Gastrocnemius medialis (tissue), 4 donors: ENCODE measurements around the gene GAL3ST3. TPM values are rescaled to one million over a fixed set of nuclear protein-coding genes. Genes with fewer than 3 reads are reported as not detected.

Experiments used
- ATAC-seq, 2 donors: fragments of 150-250 bp; one replicate each; pipeline ENCODE4 v1.9.1; 2016
- DNase-seq, 2 donors: peaks; one replicate each; pipeline ENCODE4 v3.0.0-alpha.2; 2019
- H3K27ac ChIP-seq, 4 donors: fragments of 200-600 bp; sonication (generic); 1 replicate in 1 of 4; 2 replicates in 3 of 4; pipeline ENCODE4 v1.5.1; 2016 to 2018; ENCODE audit warnings: mild to moderate bottlenecking in 2 of 4, moderate library complexity in 1 of 4
- H3K27me3 ChIP-seq, 3 donors: fragments of 200-600 bp; sonication (generic) in 2 of 3; 1 replicate in 1 of 3; 2 replicates in 2 of 3; pipeline versions ENCODE4 v1.5.1 to v1.6.0; 2016 to 2019; ENCODE audit warnings: mild to moderate bottlenecking in 1 of 3, moderate library complexity in 1 of 3
- H3K36me3 ChIP-seq, 2 donors: fragments of 200-600 bp; sonication (generic) in 1 of 2; one replicate each; pipeline ENCODE4 v1.5.1; 2017 to 2018
- H3K4me1 ChIP-seq, 2 donors: fragments of 200-600 bp; sonication (generic) in 1 of 2; one replicate each; pipeline ENCODE4 v1.5.1; 2016 to 2017; ENCODE audit warnings: mild to moderate bottlenecking in 2 of 2
- H3K4me3 ChIP-seq, 4 donors: fragments of 200-600 bp; sonication (generic) in 3 of 4; 1 replicate in 1 of 4; 2 replicates in 3 of 4; pipeline ENCODE4 v1.5.1; 2016 to 2019; ENCODE audit warnings: mild to moderate bottlenecking in 2 of 4
- H3K9me3 ChIP-seq, 3 donors: fragments of 200-600 bp; sonication (generic) in 2 of 3; 1 replicate in 1 of 3; 2 replicates in 2 of 3; pipeline ENCODE4 v1.5.1; 2016 to 2019
- POLR2A ChIP-seq, 2 donors: fragments of 450-650 bp; IDR thresholded peaks; one replicate each; pipeline ENCODE4 v1.6.1; 2017; ENCODE audit warnings: antibody characterized with exemption in 2 of 2, mild to moderate bottlenecking in 2 of 2, moderate library complexity in 2 of 2
- in situ Hi-C, 4 donors: fragments of 200-750 bp; cut with MboI; loops; one replicate each; pipeline versions ENCODE4 v1.15.0 to v1.8.0; 2017; ENCODE audit warnings: low sequenced_read_pairs in 4 of 4
- intact Hi-C: fragments of 100-400 bp; cut with DNase I; formaldehyde crosslinking; loops from one replicate; pipeline ENCODE4 v1.15.1; 2023; ENCODE audit warnings: low total_unique reads
- total RNA-seq, 4 donors: library from RNA; depleted of rRNA; stranded (reverse); fragments of >200 nt; gene quantifications; one replicate each; pipeline versions ENCODE4 v1.1.0 to v1.2.3, GENCODE V29; 2016
- TF ChIP-seq, protein P1 (sequence below), 5 experiments: fragments of 450-650 bp in 3 of 5; fragments of 200-600 bp in 2 of 5; sonication (generic) in 2 of 5; IDR thresholded peaks in 4 of 5; conservative IDR thresholded peaks in 1 of 5; 1 replicate in 4 of 5; 2 replicates in 1 of 5; pipeline ENCODE4 v1.5.1; 2016 to 2019; ENCODE audit warnings: antibody characterized with exemption in 5 of 5, mild to moderate bottlenecking in 3 of 5, moderate library complexity in 3 of 5

Gene GAL3ST3
- total RNA-seq, 4 donors from 2014 or later, result 0.12 TPM; not detected in 3

DNA sequence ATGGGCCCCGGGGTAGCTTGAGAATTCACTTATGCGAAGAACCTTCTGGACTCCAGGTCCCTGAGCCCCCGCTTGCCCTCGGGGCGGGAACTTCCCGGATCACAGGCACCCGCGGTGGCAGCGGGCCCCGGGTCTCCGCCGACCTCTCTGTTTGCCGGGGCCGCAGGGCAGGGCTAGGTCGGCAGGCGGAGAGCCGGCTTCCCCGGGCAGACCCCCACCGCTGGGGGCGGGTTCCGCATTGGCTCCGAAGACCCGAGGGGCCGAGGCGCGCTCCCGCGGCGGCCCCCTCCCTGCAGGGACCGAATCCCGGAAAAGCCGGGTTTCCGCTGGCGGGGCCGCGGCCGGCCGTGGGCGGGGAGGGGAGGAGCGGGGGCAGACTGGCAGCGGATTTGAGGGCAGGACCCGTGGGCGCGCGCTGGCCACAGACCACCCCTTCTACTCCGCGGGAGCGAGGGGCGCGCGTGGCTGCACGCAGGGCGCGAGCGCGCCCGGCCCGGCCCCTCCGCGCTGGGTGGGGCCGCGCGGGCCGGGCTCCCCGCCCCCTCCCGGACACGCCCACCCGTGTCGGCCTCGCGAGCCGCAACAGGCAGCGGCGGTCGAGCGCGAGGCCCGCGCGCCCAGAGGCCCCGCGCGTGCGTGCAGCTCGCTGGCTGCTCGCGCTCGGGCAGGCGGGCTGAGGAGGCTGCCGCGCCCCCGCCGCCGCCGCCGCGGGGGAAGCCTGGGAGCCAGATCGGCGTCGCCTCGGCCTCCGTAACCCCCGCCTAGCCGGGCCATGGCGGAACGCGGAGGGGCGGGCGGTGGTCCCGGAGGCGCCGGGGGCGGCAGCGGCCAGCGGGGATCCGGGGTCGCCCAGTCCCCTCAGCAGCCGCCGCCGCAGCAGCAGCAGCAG, 21.0 kb upstream of the GAL3ST3 start, which contains the start of gene PACS1:
PACS1 (plus strand) TSS at position 558 of the 889 bp plus-strand sequence; CDS start at position 773, 215 bp downstream.
- peak; percentile 51 to 66 for TF ChIP-seq POLR2A (IDR thresholded peaks at IDR 0.05)
- TF ChIP-seq, protein P1, sequence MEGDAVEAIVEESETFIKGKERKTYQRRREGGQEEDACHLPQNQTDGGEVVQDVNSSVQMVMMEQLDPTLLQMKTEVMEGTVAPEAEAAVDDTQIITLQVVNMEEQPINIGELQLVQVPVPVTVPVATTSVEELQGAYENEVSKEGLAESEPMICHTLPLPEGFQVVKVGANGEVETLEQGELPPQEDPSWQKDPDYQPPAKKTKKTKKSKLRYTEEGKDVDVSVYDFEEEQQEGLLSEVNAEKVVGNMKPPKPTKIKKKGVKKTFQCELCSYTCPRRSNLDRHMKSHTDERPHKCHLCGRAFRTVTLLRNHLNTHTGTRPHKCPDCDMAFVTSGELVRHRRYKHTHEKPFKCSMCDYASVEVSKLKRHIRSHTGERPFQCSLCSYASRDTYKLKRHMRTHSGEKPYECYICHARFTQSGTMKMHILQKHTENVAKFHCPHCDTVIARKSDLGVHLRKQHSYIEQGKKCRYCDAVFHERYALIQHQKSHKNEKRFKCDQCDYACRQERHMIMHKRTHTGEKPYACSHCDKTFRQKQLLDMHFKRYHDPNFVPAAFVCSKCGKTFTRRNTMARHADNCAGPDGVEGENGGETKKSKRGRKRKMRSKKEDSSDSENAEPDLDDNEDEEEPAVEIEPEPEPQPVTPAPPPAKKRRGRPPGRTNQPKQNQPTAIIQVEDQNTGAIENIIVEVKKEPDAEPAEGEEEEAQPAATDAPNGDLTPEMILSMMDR (IDR thresholded peaks at IDR 0.05 in 4 of 5, conservative IDR thresholded peaks at IDR 0.05 in 1 of 5), result peak in 3 of 5 experiments; percentile 9 to 34 (median 23)
- Histone ChIP-seq H3K9me3 (no peaks in the 10 kb centered on the region), H3K36me3 (peaks cover 0 to 29% of the 10 kb centered on the region in 2 donors), H3K27ac (peak within 1 kb of the TSS; percentile 83 to 91 (median 86)), H3K4me1 (peaks cover 21 to 26% of the 10 kb centered on the region in 2 donors), H3K27me3 (no peaks in the 10 kb centered on the region), H3K4me3 (peak within 1 kb of the TSS; percentile 67 to 93 (median 80))
- peak; percentile 25 to 53 for DNase-seq
- in situ Hi-C loops (no loop called here), intact Hi-C loops (loop anchor here (2.0 kb wide), 1 partner anchor 17 kb away; the partner anchor contains the start of gene SF3B2)
- peak; percentile 60 to 66 for ATAC-seq

DNA sequence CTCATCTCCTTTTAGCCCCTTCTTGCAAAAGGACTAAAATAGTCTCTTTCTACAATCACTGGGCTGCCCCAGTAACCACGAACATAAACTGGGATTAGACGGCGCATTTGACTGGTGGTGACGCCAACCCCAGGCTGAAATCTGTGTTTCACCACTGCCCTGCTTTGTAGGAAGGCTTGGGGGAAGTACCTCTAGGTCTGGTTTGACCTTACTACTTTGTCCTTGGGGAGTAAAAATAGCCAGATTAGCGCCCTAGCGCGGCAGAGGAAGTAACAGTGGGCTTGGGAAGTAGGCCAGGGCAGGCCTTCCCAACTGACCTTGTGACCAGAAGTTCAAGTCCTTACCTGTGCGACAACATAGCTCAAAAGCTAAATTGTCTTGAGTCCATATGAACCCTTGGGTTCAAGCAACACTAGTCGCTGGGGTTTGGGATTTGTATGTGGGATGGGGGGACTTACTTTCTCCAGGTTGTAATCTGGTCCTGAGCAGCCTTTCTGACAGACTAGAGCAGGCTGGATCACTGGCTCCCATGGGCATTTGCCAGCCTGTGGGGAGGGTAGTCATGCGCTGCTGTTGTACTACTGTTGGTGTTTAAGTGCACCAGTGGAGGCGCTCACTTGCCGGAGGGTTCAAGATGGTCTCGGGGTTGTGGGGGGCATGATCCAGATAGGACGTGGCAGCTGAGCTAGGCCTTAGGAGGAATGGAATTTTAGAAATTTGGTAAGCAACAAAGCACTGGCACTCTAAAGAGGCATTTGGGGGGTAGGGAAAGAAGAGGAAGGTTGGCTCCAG, 20.2 kb upstream of the GAL3ST3 start:
- in situ Hi-C loops, result no loop called here
- no peaks in the 10 kb centered on the region for H3K9me3 ChIP-seq
- DNase-seq (peak; percentile 50 to 73), ATAC-seq (peak; percentile 46 to 55)
- H3K27me3 ChIP-seq, result no peaks in the 10 kb centered on the region
- peak overlapping the region; percentile 83 to 91 (median 84) for H3K27ac ChIP-seq
- peak overlapping the region; percentile 67 to 93 (median 78) for H3K4me3 ChIP-seq
- intact Hi-C loops, result loop anchor here (2.0 kb wide), 1 partner anchor 16 kb away; the partner anchor contains the start of gene SF3B2
- H3K4me1 ChIP-seq, result peaks cover 21 to 26% of the 10 kb centered on the region in 2 donors
- TF ChIP-seq, protein P1 (IDR thresholded peaks at IDR 0.05 in 4 of 5, conservative IDR thresholded peaks at IDR 0.05 in 1 of 5), result no peak
- no peak for TF ChIP-seq POLR2A (IDR thresholded peaks at IDR 0.05)
- peaks cover 0 to 35% of the 10 kb centered on the region in 2 donors for H3K36me3 ChIP-seq

GRCh38 chr11:66068154-66068821, 19.3 kb upstream of the GAL3ST3 start:
- in situ Hi-C loops, result no loop called here
- H3K9me3 ChIP-seq, result no peaks in the 10 kb centered on the region
- ATAC-seq (peak in 1 of 2 donors; percentile 52), DNase-seq (peak; percentile 21 to 55)
- H3K36me3 ChIP-seq, result peaks cover 0 to 43% of the 10 kb centered on the region in 2 donors
- intact Hi-C loops, result loop anchor here (2.0 kb wide), 1 partner anchor 15 kb away; the partner anchor contains the start of gene SF3B2
- H3K27me3 ChIP-seq, result no peaks in the 10 kb centered on the region
- TF ChIP-seq, protein P1 (IDR thresholded peaks at IDR 0.05 in 4 of 5, conservative IDR thresholded peaks at IDR 0.05 in 1 of 5), result peak; percentile 67 to 90 (median 84)
- no peak for TF ChIP-seq POLR2A (IDR thresholded peaks at IDR 0.05)
- peak overlapping the region; percentile 83 to 91 (median 84) for H3K27ac ChIP-seq
- peaks cover 21 to 26% of the 10 kb centered on the region in 2 donors for H3K4me1 ChIP-seq
- no peak overlapping the region for H3K4me3 ChIP-seq

- Histone ChIP-seq H3K27me3 (no peaks in the 10 kb centered on the region), H3K36me3 (peaks cover 0 to 50% of the 10 kb centered on the region in 2 donors), H3K27ac (peak overlapping the region in 2 of 4 donors; percentile 86 to 91), H3K4me1 (peaks cover 21 to 26% of the 10 kb centered on the region in 2 donors), H3K4me3 (no peak overlapping the region), H3K9me3 (no peaks in the 10 kb centered on the region)
- ATAC-seq (no peak), DNase-seq (no peak)
- intact Hi-C loops (loop anchor here (2.0 kb wide), 1 partner anchor 15 kb away; the partner anchor contains the start of gene SF3B2), in situ Hi-C loops (no loop called here)
- TF ChIP-seq, protein P1 (IDR thresholded peaks at IDR 0.05 in 4 of 5, conservative IDR thresholded peaks at IDR 0.05 in 1 of 5), result no peak
- TF ChIP-seq POLR2A (IDR thresholded peaks at IDR 0.05), result no peak
These were observed 18.7 kb upstream of the GAL3ST3 start for GRCh38 chr11:66067640-66068039.
